Prostate gland (tissue), 2 donors: Measurements from ENCODE around the gene PROS1.

Experiments used
- CTCF ChIP-seq, 4 experiments: fragments of 200-600 bp in 2 of 4; fragments of 450-650 bp in 2 of 4; sonication (generic) in 2 of 4; IDR thresholded peaks; 1 replicate in 3 of 4; 2 replicates in 1 of 4; pipeline ENCODE4 v1.5.1; 2016 to 2019; ENCODE audit warnings: antibody characterized with exemption in 4 of 4, mild to moderate bottlenecking in 2 of 4, moderate library complexity in 2 of 4
- POLR2A ChIP-seq: fragments of 450-650 bp; IDR thresholded peaks from one replicate; pipeline ENCODE4 v1.6.1; 2016; ENCODE audit warnings: antibody characterized with exemption, mild to moderate bottlenecking
- POLR2AphosphoS5 ChIP-seq: sonication (generic); formaldehyde crosslinking; IDR thresholded peaks from one replicate; pipeline ENCODE4 v1.6.1; 2017; ENCODE audit warnings: antibody characterized with exemption

DNA sequence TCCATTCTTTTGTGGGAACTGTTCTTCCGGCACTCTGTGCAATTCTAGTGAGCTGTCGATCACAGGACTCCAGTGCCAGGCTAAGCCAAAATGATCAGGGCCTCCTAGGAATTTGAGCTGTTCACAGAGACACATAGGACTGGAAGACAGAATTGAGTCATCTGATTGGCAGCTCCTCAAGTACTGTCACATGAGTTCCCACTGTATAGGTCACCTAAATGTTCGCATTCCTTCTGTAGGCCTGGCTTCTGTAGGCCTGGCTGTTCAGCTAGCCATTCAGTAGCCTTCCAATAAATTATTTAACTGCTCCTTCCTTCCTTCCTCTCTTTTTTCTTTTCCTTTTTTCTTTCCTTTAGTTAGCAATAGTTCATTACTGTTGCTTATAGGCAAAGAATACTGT lies 4.3 kb downstream of the PROS1 start:
- TF ChIP-seq CTCF (IDR thresholded peaks at IDR 0.05) = no peak
- no peak for TF ChIP-seq POLR2A
- TF ChIP-seq POLR2AphosphoS5 = no peak
